Endothelial cell (in vitro differentiated cells): ENCODE results near the gene MXD4. TPM values are rescaled to one million over a fixed set of nuclear protein-coding genes. Genes with fewer than 3 reads are reported as not detected.

Experiments used
- DNase-seq: peaks from one replicate; pipeline ENCODE4 v3.0.0; 2021; ENCODE audit warnings: low spot score
- H3K27ac Mint-ChIP-seq: one replicate; pipeline ENCODE4 v1.8.0; 2021; ENCODE audit warnings: mixed read lengths, inconsistent platforms; ENCODE audit not compliant: unreplicated experiment
- H3K27me3 Mint-ChIP-seq: one replicate; pipeline ENCODE4 v1.8.0; 2021; ENCODE audit warnings: mild to moderate bottlenecking, moderate library complexity, mixed read lengths, inconsistent platforms; ENCODE audit not compliant: unreplicated experiment
- H3K36me3 Mint-ChIP-seq: one replicate; pipeline ENCODE4 v1.8.0; 2021; ENCODE audit warnings: mild to moderate bottlenecking, low read depth, mixed read lengths, inconsistent platforms; ENCODE audit not compliant: unreplicated experiment
- H3K4me1 Mint-ChIP-seq: one replicate; pipeline ENCODE4 v1.8.0; 2021; ENCODE audit warnings: mild to moderate bottlenecking, mixed read lengths, inconsistent platforms; ENCODE audit not compliant: unreplicated experiment
- H3K4me3 Mint-ChIP-seq: one replicate; pipeline ENCODE4 v1.8.0; 2021; ENCODE audit warnings: mild to moderate bottlenecking, mixed read lengths, inconsistent platforms; ENCODE audit not compliant: unreplicated experiment
- H3K9me3 Mint-ChIP-seq: one replicate; pipeline ENCODE4 v1.8.0; 2021; ENCODE audit warnings: mixed read lengths, inconsistent platforms; ENCODE audit not compliant: unreplicated experiment
- CTCF ChIP-seq: fragments of 200-600 bp; sonication (generic); IDR thresholded peaks from one replicate; pipeline ENCODE4 v1.5.0; 2021; ENCODE audit warnings: antibody characterized with exemption; ENCODE audit not compliant: unreplicated experiment
- total RNA-seq: library from RNA; stranded (reverse); fragmentation: NEBNext Ultra II Directional; extraction: Animal tissue kit (Norgen Biotek cat#: 25700); gene quantifications from one replicate; pipeline ENCODE4 v1.2.1, GENCODE V29; 2021; ENCODE audit not compliant: unreplicated experiment

The MXD4 gene
- total RNA-seq, 1 donor from 2014 or later, result 93.5 TPM

GRCh38 chr4:2245057-2245786, 16.7 kb downstream of the MXD4 start:
- Mint-ChIP-seq H3K36me3 (peaks cover 16% of the 10 kb centered on the region), H3K9me3 (no peaks in the 10 kb centered on the region), H3K27me3 (peaks cover 10% of the 10 kb centered on the region), H3K27ac (peak overlapping the region; percentile 8), H3K4me1 (peaks cover 14% of the 10 kb centered on the region), H3K4me3 (peak overlapping the region; percentile 72)
- no peak for TF ChIP-seq CTCF
- DNase-seq, result no peak

- peak overlapping the region; percentile 15 for H3K27ac Mint-ChIP-seq
- no peak overlapping the region for H3K4me3 Mint-ChIP-seq
- peaks cover 9% of the 10 kb centered on the region for H3K27me3 Mint-ChIP-seq
- no peak for TF ChIP-seq CTCF
- H3K4me1 Mint-ChIP-seq, result peaks cover 24% of the 10 kb centered on the region
- no peaks in the 10 kb centered on the region for H3K9me3 Mint-ChIP-seq
- DNase-seq, result no peak
- H3K36me3 Mint-ChIP-seq, result peaks cover 15% of the 10 kb centered on the region
Measured at GRCh38 chr4:2243681-2244380, 18.1 kb downstream of the MXD4 start.

- Mint-ChIP-seq H3K9me3 (no peaks in the 10 kb centered on the region), H3K27me3 (peaks cover 5% of the 10 kb centered on the region), H3K4me3 (peak within 1 kb of the TSS; percentile 90), H3K36me3 (peaks cover 15% of the 10 kb centered on the region), H3K4me1 (peaks cover 33% of the 10 kb centered on the region), H3K27ac (peak within 1 kb of the TSS; percentile 68)
- no peak for TF ChIP-seq CTCF
- DNase-seq, result peak; percentile 99
Measured at GRCh38 chr4:2241410-2242353, 20.2 kb downstream of the MXD4 start, which contains the start of the genes HAUS3 and POLN. TSS of gene HAUS3 (minus strand) at chr4:2242121. CDS start at chr4:2240946, 1,175 bp downstream. TSS of gene POLN (minus strand) at chr4:2242121. CDS start at chr4:2229231, 12,890 bp downstream.

- Mint-ChIP-seq H3K36me3 (peaks cover 15% of the 10 kb centered on the region), H3K4me1 (peaks cover 33% of the 10 kb centered on the region), H3K9me3 (no peaks in the 10 kb centered on the region), H3K4me3 (peak overlapping the region; percentile 90), H3K27me3 (peaks cover 5% of the 10 kb centered on the region), H3K27ac (peak overlapping the region; percentile 68)
- no peak for TF ChIP-seq CTCF
- no peak for DNase-seq
Measured at GRCh38 chr4:2241003-2241402, 20.9 kb downstream of the MXD4 start.
